Astrocyte (in vitro differentiated cells and primary cell): ENCODE measurements around the gene GBE1. TPM values are rescaled to one million over a fixed set of nuclear protein-coding genes. Genes with fewer than 3 reads are reported as not detected.

Source experiments
- DNase-seq: peaks from one replicate; pipeline ENCODE4 v3.0.0-alpha.2; 2010; ENCODE audit warnings: low read depth
- FAIRE-seq: peaks from 2 replicates; lab custom pipeline; 2011; peaks lifted over from hg19 to GRCh38; lab: Jason Lieb, UNC
- H2AFZ ChIP-seq: 2 replicates; pipeline ENCODE4 v1.6.0; 2012; ENCODE audit warnings: low read depth, low read length, inconsistent platforms
- H3K27ac ChIP-seq: 2 replicates; pipeline ENCODE4 v1.5.1; 2011; ENCODE audit warnings: low read depth, low read length, inconsistent platforms
- H3K27me3 ChIP-seq: 2 replicates; pipeline ENCODE4 v1.6.0; 2011; ENCODE audit warnings: low read length, inconsistent platforms; ENCODE audit not compliant: insufficient read depth
- H3K36me3 ChIP-seq: 2 replicates; pipeline ENCODE4 v1.5.1; 2011; ENCODE audit warnings: low read length, inconsistent platforms; ENCODE audit not compliant: insufficient read depth
- H3K4me1 ChIP-seq: 2 replicates; pipeline ENCODE4 v1.5.1; 2011; ENCODE audit warnings: low read length, inconsistent platforms; ENCODE audit not compliant: insufficient read depth
- H3K4me2 ChIP-seq: 2 replicates; pipeline ENCODE4 v1.6.0; 2012; ENCODE audit warnings: low read length, inconsistent platforms
- H3K4me3 ChIP-seq: 2 replicates; pipeline ENCODE4 v1.5.1; 2011; ENCODE audit warnings: low read depth, mild to moderate bottlenecking, low read length, inconsistent platforms; ENCODE audit not compliant: insufficient read depth
- H3K79me2 ChIP-seq: 2 replicates; pipeline ENCODE4 v1.6.0; 2012; ENCODE audit warnings: mild to moderate bottlenecking, low read length, inconsistent platforms; ENCODE audit not compliant: insufficient read depth
- H3K9ac ChIP-seq: 2 replicates; pipeline ENCODE4 v1.6.0; 2012; ENCODE audit warnings: mild to moderate bottlenecking, low read length, inconsistent platforms
- H3K9me3 ChIP-seq: 2 replicates; pipeline ENCODE4 v1.5.1; 2012; ENCODE audit warnings: low read depth, mild to moderate bottlenecking, low read length, inconsistent platforms; ENCODE audit not compliant: insufficient read depth
- H4K20me1 ChIP-seq: 2 replicates; pipeline ENCODE4 v1.6.0; 2012; ENCODE audit warnings: low read length, inconsistent platforms; ENCODE audit not compliant: insufficient read depth
- H3K27ac Mint-ChIP-seq: one replicate; pipeline ENCODE4 v1.8.0; 2021; ENCODE audit warnings: mild to moderate bottlenecking, mixed read lengths; ENCODE audit not compliant: unreplicated experiment
- H3K27me3 Mint-ChIP-seq: one replicate; pipeline ENCODE4 v1.8.0; 2021; ENCODE audit warnings: low read depth, mixed read lengths; ENCODE audit not compliant: unreplicated experiment
- H3K36me3 Mint-ChIP-seq: one replicate; pipeline ENCODE4 v1.8.0; 2021; ENCODE audit warnings: low read depth, mixed read lengths; ENCODE audit not compliant: unreplicated experiment
- H3K4me1 Mint-ChIP-seq: one replicate; pipeline ENCODE4 v1.8.0; 2021; ENCODE audit warnings: low read depth, mixed read lengths; ENCODE audit not compliant: unreplicated experiment
- H3K4me3 Mint-ChIP-seq: one replicate; pipeline ENCODE4 v1.8.0; 2021; ENCODE audit warnings: mild to moderate bottlenecking, moderate library complexity, mixed read lengths; ENCODE audit not compliant: unreplicated experiment
- H3K9me3 Mint-ChIP-seq: one replicate; pipeline ENCODE4 v1.8.0; 2021; ENCODE audit warnings: mild to moderate bottlenecking, mixed read lengths; ENCODE audit not compliant: unreplicated experiment
- EZH2 ChIP-seq: IDR thresholded peaks from 2 replicates; pipeline ENCODE4 v1.6.1; 2012; ENCODE audit warnings: mild to moderate bottlenecking, low read length, inconsistent platforms; ENCODE audit not compliant: insufficient read depth
- total RNA-seq: library from RNA; stranded (reverse); gene quantifications from 2 replicates; pipeline ENCODE4 v1.2.1, GENCODE V29; 2021
- TF ChIP-seq, protein P1 (sequence below): IDR thresholded peaks from 2 replicates; pipeline ENCODE4 v1.5.1; 2011; ENCODE audit warnings: low read depth, mild to moderate bottlenecking, inconsistent platforms, low read length, moderate library complexity; ENCODE audit not compliant: insufficient read depth

The GBE1 gene
- total RNA-seq, 1 donor from 2014 or later, result 58.6 TPM

GRCh38 chr3:81451611-81452010 lies 309.8 kb downstream of the GBE1 start:
- DNase-seq, result peak; percentile 60
- Histone ChIP-seq H3K4me2 (peak overlapping the region; percentile 38), H3K36me3 (no peaks in the 10 kb centered on the region), H3K4me1 (peaks cover 9% of the 10 kb centered on the region), H3K27me3 (no peaks in the 10 kb centered on the region), H3K79me2 (no peaks in the 10 kb centered on the region), H3K9ac (no peak overlapping the region), H3K27ac (no peak overlapping the region), H3K9me3 (no peaks in the 10 kb centered on the region), H3K4me3 (no peak overlapping the region), H2AFZ (no peak overlapping the region), H4K20me1 (no peaks in the 10 kb centered on the region)
- TF ChIP-seq, protein P1, sequence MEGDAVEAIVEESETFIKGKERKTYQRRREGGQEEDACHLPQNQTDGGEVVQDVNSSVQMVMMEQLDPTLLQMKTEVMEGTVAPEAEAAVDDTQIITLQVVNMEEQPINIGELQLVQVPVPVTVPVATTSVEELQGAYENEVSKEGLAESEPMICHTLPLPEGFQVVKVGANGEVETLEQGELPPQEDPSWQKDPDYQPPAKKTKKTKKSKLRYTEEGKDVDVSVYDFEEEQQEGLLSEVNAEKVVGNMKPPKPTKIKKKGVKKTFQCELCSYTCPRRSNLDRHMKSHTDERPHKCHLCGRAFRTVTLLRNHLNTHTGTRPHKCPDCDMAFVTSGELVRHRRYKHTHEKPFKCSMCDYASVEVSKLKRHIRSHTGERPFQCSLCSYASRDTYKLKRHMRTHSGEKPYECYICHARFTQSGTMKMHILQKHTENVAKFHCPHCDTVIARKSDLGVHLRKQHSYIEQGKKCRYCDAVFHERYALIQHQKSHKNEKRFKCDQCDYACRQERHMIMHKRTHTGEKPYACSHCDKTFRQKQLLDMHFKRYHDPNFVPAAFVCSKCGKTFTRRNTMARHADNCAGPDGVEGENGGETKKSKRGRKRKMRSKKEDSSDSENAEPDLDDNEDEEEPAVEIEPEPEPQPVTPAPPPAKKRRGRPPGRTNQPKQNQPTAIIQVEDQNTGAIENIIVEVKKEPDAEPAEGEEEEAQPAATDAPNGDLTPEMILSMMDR, result no peak
- TF ChIP-seq EZH2, result no peak
- H3K4me1 Mint-ChIP-seq, result peaks cover 8% of the 10 kb centered on the region
- H3K27ac Mint-ChIP-seq, result no peak overlapping the region
- FAIRE-seq, result no peak
- no peaks in the 10 kb centered on the region for H3K27me3 Mint-ChIP-seq
- H3K4me3 Mint-ChIP-seq, result no peak overlapping the region
- H3K9me3 Mint-ChIP-seq, result no peaks in the 10 kb centered on the region
- no peaks in the 10 kb centered on the region for H3K36me3 Mint-ChIP-seq

DNA sequence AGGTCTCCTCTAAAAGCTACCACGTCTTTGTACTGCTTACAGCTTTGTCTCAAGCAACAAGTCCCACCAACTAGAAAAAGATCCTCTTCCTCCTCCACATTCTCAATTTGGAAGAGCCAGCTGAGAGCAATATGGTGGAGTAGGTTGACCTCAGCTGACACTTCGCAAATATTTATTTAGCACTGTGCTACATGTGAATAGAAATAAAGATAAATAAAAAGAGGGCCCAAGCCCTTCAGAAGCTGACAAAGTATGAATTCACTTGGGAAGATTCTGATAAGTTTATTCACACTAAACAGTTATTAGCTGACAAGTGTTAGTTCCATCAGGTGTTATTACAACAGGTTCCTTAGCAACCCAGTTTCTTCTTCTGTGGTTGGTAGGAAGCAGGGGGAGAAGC lies 310.3 kb downstream of the GBE1 start:
- FAIRE-seq (no peak), DNase-seq (no peak)
- Histone ChIP-seq H2AFZ (no peak overlapping the region), H3K9me3 (no peaks in the 10 kb centered on the region), H3K9ac (no peak overlapping the region), H3K36me3 (no peaks in the 10 kb centered on the region), H3K27ac (no peak overlapping the region), H4K20me1 (no peaks in the 10 kb centered on the region), H3K4me2 (peak overlapping the region; percentile 38), H3K79me2 (no peaks in the 10 kb centered on the region), H3K4me3 (no peak overlapping the region), H3K27me3 (no peaks in the 10 kb centered on the region), H3K4me1 (peaks cover 9% of the 10 kb centered on the region)
- H3K9me3 Mint-ChIP-seq, result no peaks in the 10 kb centered on the region
- no peaks in the 10 kb centered on the region for H3K27me3 Mint-ChIP-seq
- H3K36me3 Mint-ChIP-seq, result no peaks in the 10 kb centered on the region
- H3K27ac Mint-ChIP-seq, result no peak overlapping the region
- peaks cover 8% of the 10 kb centered on the region for H3K4me1 Mint-ChIP-seq
- TF ChIP-seq, protein P1, result no peak
- no peak for TF ChIP-seq EZH2
- H3K4me3 Mint-ChIP-seq, result no peak overlapping the region

GRCh38 chr3:81446806-81447205 lies 314.6 kb downstream of the GBE1 start:
- Histone ChIP-seq H4K20me1 (no peaks in the 10 kb centered on the region), H3K4me1 (peaks cover 18% of the 10 kb centered on the region), H3K27ac (no peak overlapping the region), H3K4me2 (no peak overlapping the region), H3K27me3 (no peaks in the 10 kb centered on the region), H3K9ac (no peak overlapping the region), H3K36me3 (no peaks in the 10 kb centered on the region), H2AFZ (no peak overlapping the region), H3K4me3 (no peak overlapping the region), H3K79me2 (no peaks in the 10 kb centered on the region), H3K9me3 (no peaks in the 10 kb centered on the region)
- Mint-ChIP-seq H3K36me3 (no peaks in the 10 kb centered on the region), H3K9me3 (peaks cover 2% of the 10 kb centered on the region), H3K4me3 (no peak overlapping the region), H3K27me3 (no peaks in the 10 kb centered on the region), H3K4me1 (peaks cover 4% of the 10 kb centered on the region), H3K27ac (no peak overlapping the region)
- TF ChIP-seq EZH2, result no peak
- TF ChIP-seq, protein P1, result no peak
- FAIRE-seq (no peak), DNase-seq (no peak)
